GM12891 (cell line): ENCODE results near the gene ENTPD8.

Source experiments
- POLR2A ChIP-seq: IDR thresholded peaks from 2 replicates; pipeline ENCODE4 v1.6.1; 2011; ENCODE audit warnings: low read depth, low read length, control low read depth
- POLR2AphosphoS5 ChIP-seq: IDR thresholded peaks from 2 replicates; pipeline ENCODE4 v1.6.1; 2011; ENCODE audit warnings: low read depth, low read length, control low read depth
- POU2F2 ChIP-seq: IDR thresholded peaks from 2 replicates; pipeline ENCODE4 v1.6.1; 2011; ENCODE audit warnings: low read depth, mild to moderate bottlenecking, control low read depth, low read length, moderate library complexity

DNA sequence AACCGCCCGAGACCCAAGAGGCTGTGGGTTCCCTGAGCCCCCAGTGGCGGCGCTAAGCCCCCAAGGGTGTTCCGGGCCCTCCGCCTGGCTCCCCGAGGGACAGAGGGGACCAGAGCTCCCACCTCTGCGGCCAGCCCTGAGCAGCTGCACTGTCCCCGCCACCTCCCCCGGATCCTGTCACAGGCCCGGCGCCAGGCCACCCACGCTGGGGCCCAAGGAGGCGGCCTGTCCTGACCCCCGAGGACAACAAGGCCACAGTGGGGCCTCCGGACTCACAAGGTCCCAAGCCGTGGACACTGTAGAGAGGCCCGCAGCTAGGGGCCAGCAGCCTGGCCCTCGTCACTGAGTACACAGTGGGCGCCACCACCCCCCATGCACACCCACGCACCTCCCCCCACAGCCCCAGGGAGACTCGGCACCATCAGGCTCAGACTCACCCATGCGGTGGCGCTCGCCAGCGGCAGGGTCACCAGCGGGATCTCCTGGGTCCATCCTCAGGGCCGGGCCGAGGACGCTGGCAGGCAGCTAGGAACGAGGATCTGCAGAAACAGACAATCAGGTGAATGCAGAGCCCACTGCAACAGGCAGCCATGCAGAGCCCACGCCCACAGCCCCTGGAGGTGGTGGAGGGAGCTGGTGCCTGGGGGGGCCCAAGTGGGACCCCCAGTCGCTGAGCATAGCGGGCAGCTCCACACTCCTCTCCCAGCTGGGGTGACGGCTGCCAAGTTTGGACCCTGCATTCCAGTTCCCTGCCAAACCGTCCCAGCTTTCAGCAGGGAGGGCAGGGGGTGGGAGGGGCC, 46.1 kb downstream of the ENTPD8 start:
- TF ChIP-seq POLR2A: no peak
- TF ChIP-seq POLR2AphosphoS5: no peak
- TF ChIP-seq POU2F2: no peak
